Endothelial cell of umbilical vein (primary cell): ENCODE results near the gene HLA-DMA. TPM values are rescaled to one million over a fixed set of nuclear protein-coding genes. Genes with fewer than 3 reads are reported as not detected.

Source experiments
- BruUV-seq: library from RNA; stranded (reverse); fragments of 400-500 nt; replicated peaks from 2 replicates; lab custom pipeline; 2021; lab: Mats Ljungman, UMichigan
- CTCF ChIA-PET: fragments of 300-600, 350-600 bp; sonication (Branson Sonifier 250); formaldehyde crosslinking; loops from one replicate; lab custom pipeline; 2021; ENCODE audit warnings: antibody characterized with exemption, inconsistent platforms; lab: Charles Lee
- POLR2A ChIA-PET: fragments of 300-600, 350-600 bp; sonication (Branson Sonifier 250); formaldehyde crosslinking; loops from one replicate; lab custom pipeline; 2021; ENCODE audit warnings: antibody characterized with exemption, inconsistent platforms; lab: Charles Lee
- DNase-seq: peaks from one replicate; pipeline ENCODE4 v3.0.0-alpha.2; 2011; ENCODE audit warnings: low read depth, low spot score
- FAIRE-seq: peaks from 2 replicates; lab custom pipeline; 2011; peaks lifted over from hg19 to GRCh38; lab: Jason Lieb, UNC
- H2AFZ ChIP-seq: 2 replicates; pipeline ENCODE4 v1.6.0; 2012; ENCODE audit warnings: low read depth, low read length, control low read depth, inconsistent platforms
- H3K27ac ChIP-seq: 2 replicates; pipeline ENCODE4 v1.5.1; 2011; ENCODE audit warnings: low read depth, mild to moderate bottlenecking, control low read depth, low read length, moderate library complexity; ENCODE audit not compliant: insufficient read depth
- H3K27me3 ChIP-seq, 2 experiments: 2 replicates each; pipeline versions ENCODE4 v1.6.0 to v1.6.1; 2011; ENCODE audit warnings: low read length in 2 of 2, mixed read lengths in 1 of 2; ENCODE audit not compliant: control insufficient read depth in 2 of 2, insufficient read depth in 2 of 2
- H3K36me3 ChIP-seq, 2 experiments: 2 replicates in 1 of 2; 3 replicates in 1 of 2; pipeline ENCODE4 v1.5.1; 2011; ENCODE audit warnings: low read length in 2 of 2, mild to moderate bottlenecking in 1 of 2, moderate library complexity in 1 of 2; ENCODE audit not compliant: control insufficient read depth in 2 of 2, insufficient read depth in 2 of 2; ENCODE audit errors: extremely low read depth in 1 of 2
- H3K4me1 ChIP-seq: 3 replicates; pipeline ENCODE4 v1.5.1; 2011; ENCODE audit warnings: mild to moderate bottlenecking, low read length; ENCODE audit not compliant: control insufficient read depth, insufficient read depth; ENCODE audit errors: extremely low read depth
- H3K4me2 ChIP-seq: 2 replicates; pipeline ENCODE4 v1.6.1; 2011; ENCODE audit warnings: low read length, control low read depth, mixed read lengths; ENCODE audit not compliant: insufficient read depth
- H3K4me3 ChIP-seq, 3 experiments: fragments of 200-600 bp in 1 of 3; sonication (generic), shearing (Covaris generic) in 1 of 3; replicated peaks in 1 of 3; 2 replicates each; pipeline ENCODE4 v1.5.1; 2011 to 2016; ENCODE audit warnings: control low read depth in 3 of 3, low read length in 3 of 3, mild to moderate bottlenecking in 2 of 3, inconsistent platforms in 1 of 3, low read depth in 1 of 3, moderate library complexity in 1 of 3; ENCODE audit not compliant: insufficient read depth in 1 of 3
- H3K79me2 ChIP-seq: 2 replicates; pipeline ENCODE4 v1.6.0; 2012; ENCODE audit warnings: low read length, inconsistent platforms; ENCODE audit not compliant: control insufficient read depth, insufficient read depth
- H3K9ac ChIP-seq: replicated peaks from 2 replicates; pipeline ENCODE3; 2011; ENCODE audit warnings: low read length, control low read depth; ENCODE audit not compliant: insufficient read depth; ENCODE audit errors: extremely low read depth
- H3K9me1 ChIP-seq: replicated peaks from 3 replicates; pipeline ENCODE4 v1.6.0; 2011; ENCODE audit warnings: mild to moderate bottlenecking, low read length; ENCODE audit not compliant: control insufficient read depth, insufficient read depth; ENCODE audit errors: extremely low read depth
- H3K9me3 ChIP-seq: replicated peaks from 2 replicates; pipeline ENCODE4 v1.5.1; 2012; ENCODE audit warnings: low read length, inconsistent platforms; ENCODE audit not compliant: control insufficient read depth, insufficient read depth
- H4K20me1 ChIP-seq: replicated peaks from 2 replicates; pipeline ENCODE3; 2011; ENCODE audit warnings: mild to moderate bottlenecking, low read length; ENCODE audit not compliant: control insufficient read depth, insufficient read depth; ENCODE audit errors: extremely low read depth
- CTCF ChIP-seq, 2 donors: IDR thresholded peaks; 1 replicate in 1 of 2; 2 replicates in 1 of 2; pipeline ENCODE4 v1.5.1; 2011; ENCODE audit warnings: low read length in 2 of 2, mild to moderate bottlenecking in 2 of 2, moderate library complexity in 2 of 2, control low read depth in 1 of 2, inconsistent platforms in 1 of 2, low read depth in 1 of 2; ENCODE audit not compliant: insufficient read depth in 1 of 2; ENCODE audit errors: extremely low read depth in 1 of 2
- EZH2 ChIP-seq: IDR thresholded peaks from 2 replicates; pipeline ENCODE4 v1.6.1; 2012; ENCODE audit warnings: borderline replicate concordance, low read depth, mild to moderate bottlenecking, moderate library complexity, low read length, inconsistent platforms; ENCODE audit not compliant: severe bottlenecking
- FOS ChIP-seq: IDR thresholded peaks from 2 replicates; pipeline ENCODE4 v1.6.1; 2011; ENCODE audit warnings: mild to moderate bottlenecking, low read length, moderate library complexity, borderline replicate concordance; ENCODE audit not compliant: insufficient read depth
- GATA2 ChIP-seq: IDR thresholded peaks from 2 replicates; pipeline ENCODE4 v1.7.0; 2011; ENCODE audit warnings: low read depth, mild to moderate bottlenecking, moderate library complexity, mixed read lengths, low read length; ENCODE audit not compliant: insufficient read length, insufficient read depth
- JUN ChIP-seq: IDR thresholded peaks from 2 replicates; pipeline ENCODE4 v1.6.1; 2011; ENCODE audit warnings: borderline replicate concordance, low read depth; ENCODE audit not compliant: insufficient read length, insufficient read depth
- MYC ChIP-seq: IDR thresholded peaks from one replicate; pipeline ENCODE4 v1.6.1; 2011; ENCODE audit warnings: mild to moderate bottlenecking, low read depth, low read length
- POLR2A ChIP-seq: IDR thresholded peaks from 2 replicates; pipeline ENCODE4 v1.6.1; 2012; ENCODE audit warnings: low read depth, mild to moderate bottlenecking, control low read depth, low read length
- POLR2AphosphoS5 ChIP-seq: IDR thresholded peaks from 2 replicates; pipeline ENCODE4 v1.6.1; 2012; ENCODE audit warnings: low read depth, mild to moderate bottlenecking, control low read depth, low read length, moderate library complexity; ENCODE audit not compliant: insufficient read depth
- dilution Hi-C: fragments of 300-500 bp; cut with MboI; formaldehyde crosslinking; loops from one replicate; pipeline ENCODE4 v1.15.0; 2019; ENCODE audit warnings: low sequenced_read_pairs; ENCODE audit not compliant: extremely low pct_ligation_motif_present
- intact Hi-C: fragments of 100-400 bp; cut with micrococcal nuclease; formaldehyde crosslinking; loops from one replicate; pipeline ENCODE4 v1.10.0; 2022
- polyA plus RNA-seq, 4 experiments: library from polyadenylated mRNA; depleted of rRNA in 3 of 4; stranded (reverse) in 3 of 4; unstranded in 1 of 4; fragments of >200 nt; gene quantifications; 2 replicates each; pipeline versions ENCODE4 v1.2.1 to v1.2.3, GENCODE V29; 2011 to 2012; ENCODE audit warnings: missing spikeins in 1 of 4
- total RNA-seq: library from RNA; stranded (reverse); gene quantifications from 2 replicates; pipeline ENCODE4 v1.2.3, GENCODE V29; 2021
- TF ChIP-seq, protein P1 (sequence below): IDR thresholded peaks from 2 replicates; pipeline ENCODE4 v1.6.1; 2011; ENCODE audit not compliant: insufficient read depth, insufficient read length

The HLA-DMA gene
- total and polyA plus RNA-seq, 2 donors (not counting 3 experiments of a cell fraction or from before 2014, with no cell fraction given): 1.2 to 7.7 TPM

DNA sequence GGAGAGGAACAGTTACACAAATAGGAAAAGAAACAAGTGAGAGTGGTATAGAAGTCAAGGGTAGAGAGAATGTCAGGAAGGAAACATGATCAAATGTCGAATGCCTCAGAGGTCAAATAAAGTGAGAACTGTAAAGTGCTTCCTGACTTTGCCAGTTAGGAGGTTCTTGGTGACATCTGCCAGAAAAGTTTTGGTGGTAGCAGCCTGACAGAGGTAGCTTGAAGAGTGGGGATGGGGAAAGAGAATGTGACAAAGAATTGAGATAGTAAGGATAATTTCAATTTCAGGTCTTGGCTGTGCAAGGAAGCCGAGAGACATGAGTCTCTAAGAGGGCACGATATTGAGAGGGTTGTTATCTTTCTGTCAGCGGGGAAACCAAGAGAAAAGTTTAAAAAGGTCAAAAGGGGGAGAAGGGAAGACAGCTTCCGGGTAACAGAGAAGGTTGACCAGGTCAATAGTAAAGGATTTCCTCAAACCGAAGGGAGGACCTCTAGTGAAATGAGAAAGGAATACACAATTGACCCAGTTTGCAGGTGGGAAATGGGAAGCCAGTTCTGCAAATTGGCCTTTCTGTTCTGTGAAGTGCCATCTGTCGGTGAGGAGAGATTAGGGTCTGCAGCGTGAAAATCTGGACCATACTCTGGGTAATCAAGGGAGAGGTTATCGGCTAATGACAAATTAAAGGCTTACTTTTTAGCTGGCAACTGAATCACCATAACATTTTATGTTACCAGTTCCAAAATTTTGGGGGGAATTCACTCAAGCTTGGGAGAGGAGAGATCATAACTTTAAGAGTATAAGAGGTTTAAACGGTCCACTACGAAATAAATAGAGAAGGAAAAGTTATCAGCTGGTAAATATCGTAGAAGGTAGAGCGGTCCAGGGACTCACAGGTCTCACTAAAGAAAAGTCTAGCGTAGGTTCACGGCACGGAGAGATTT lies 14.5 kb upstream of the HLA-DMA start:
- Histone ChIP-seq H4K20me1 (no peaks in the 10 kb centered on the region), H3K9ac (peak overlapping the region; percentile 88), H3K27me3 (no peaks in the 10 kb centered on the region), H2AFZ (peak overlapping the region; percentile 13), H3K4me2 (peak overlapping the region; percentile 95), H3K4me1 (peaks cover 26% of the 10 kb centered on the region), H3K9me3 (no peaks in the 10 kb centered on the region), H3K36me3 (no peaks in the 10 kb centered on the region), H3K79me2 (peaks cover 11% of the 10 kb centered on the region), H3K9me1 (no peaks in the 10 kb centered on the region), H3K27ac (peak overlapping the region; percentile 81), H3K4me3 (peak overlapping the region; percentile 18 to 76 (median 70))
- POLR2A ChIA-PET: interaction anchor here (1.1 kb wide), 1 partner anchor 74 kb away, joined by 3 read pairs; no protein-coding TSS in a partner anchor
- CTCF ChIA-PET: interaction anchor here (1.1 to 13.7 kb wide), 10 partner anchors 13 to 281 kb away, joined by 3 to 187 read pairs (median 10); partner anchors contain the start of genes HLA-DMA, HLA-DMB and TAP2
- intact Hi-C loops: loop anchor here (1.0 to 2.0 kb wide), 3 partner anchors 14 to 73 kb away; partner anchors contain the start of genes HLA-DMA and HLA-DMB
- TF ChIP-seq GATA2: no peak
- TF ChIP-seq FOS: peak; percentile 18
- peak; percentile 43 to 53 for TF ChIP-seq CTCF (IDR thresholded peaks at IDR 0.05; ENCODE audit: extremely low read depth in 1 of 2, insufficient read depth in 1 of 2, low read depth in 1 of 2, low read length in 2 of 2)
- TF ChIP-seq POLR2A: peak; percentile 13
- peak; percentile 11 for TF ChIP-seq POLR2AphosphoS5
- TF ChIP-seq MYC: no peak
- no peak for TF ChIP-seq EZH2
- TF ChIP-seq, protein P1, sequence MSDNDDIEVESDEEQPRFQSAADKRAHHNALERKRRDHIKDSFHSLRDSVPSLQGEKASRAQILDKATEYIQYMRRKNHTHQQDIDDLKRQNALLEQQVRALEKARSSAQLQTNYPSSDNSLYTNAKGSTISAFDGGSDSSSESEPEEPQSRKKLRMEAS: no peak
- no peak for TF ChIP-seq JUN
- peak; percentile 68 for DNase-seq
- dilution Hi-C loops: no loop called here
- peak; percentile 68 for FAIRE-seq
- no TSS peak for BruUV-seq
